Inflammatory macrophage treated with lipopolysaccharide for 1 hour (primary cell): ENCODE measurements around the gene ENAM.
"Not testable (repeated sequence)": the region's sequence is repeated elsewhere in the genome, so short reads cannot be mapped to it uniquely, and the experiment has no call there.

Experiments
- DNase-seq, 2 donors: peaks; one replicate each; pipeline ENCODE4 v3.0.0-alpha.2; 2020 to 2022

Gene ENAM

DNA sequence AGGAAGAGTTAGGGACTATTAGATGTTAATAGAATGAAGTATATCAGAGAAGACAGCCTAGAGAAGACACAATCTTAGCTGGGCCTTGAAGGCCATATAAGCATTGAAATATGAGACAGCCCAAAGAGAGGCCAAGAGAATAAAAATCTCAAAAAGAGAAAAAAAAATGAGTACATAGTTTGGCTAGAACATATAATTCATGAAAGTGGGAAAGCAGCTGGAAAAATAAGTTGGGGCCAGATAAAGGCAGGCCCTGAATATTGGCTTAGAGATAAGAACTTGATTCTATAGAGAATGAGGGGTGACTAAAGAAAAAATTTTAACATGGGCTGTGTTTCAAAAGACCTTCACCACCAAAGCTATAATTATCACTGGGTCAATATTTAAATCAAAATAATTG, 52.4 kb downstream of the ENAM start:
- DNase-seq, result no peak

- no peak for DNase-seq
These were observed 53.2 kb downstream of the ENAM start for GRCh38 chr4:70681704-70682103.

DNA sequence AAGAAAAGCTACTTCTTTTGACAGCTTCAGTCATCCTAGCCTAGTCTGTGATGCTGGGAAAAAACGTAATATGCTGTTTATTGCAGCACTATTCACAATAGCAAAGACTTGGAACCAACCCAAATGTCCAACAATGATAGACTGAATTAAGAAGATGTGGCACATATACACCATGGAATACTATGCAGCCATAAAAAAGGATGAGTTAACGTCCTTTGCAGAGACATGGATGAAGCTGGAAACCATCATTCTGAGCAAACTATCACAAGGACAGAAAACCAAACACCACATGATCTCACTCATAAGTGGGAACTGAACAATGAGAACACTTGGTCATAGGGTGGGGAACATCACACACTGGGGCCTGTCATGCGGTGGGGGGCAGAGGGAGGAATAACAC, 53.6 kb downstream of the ENAM start:
- not testable (repeated sequence) for DNase-seq

GRCh38 chr4:70687392-70687791, 58.8 kb downstream of the ENAM start:
- peak in 1 of 2 donors; percentile 32 for DNase-seq

DNA sequence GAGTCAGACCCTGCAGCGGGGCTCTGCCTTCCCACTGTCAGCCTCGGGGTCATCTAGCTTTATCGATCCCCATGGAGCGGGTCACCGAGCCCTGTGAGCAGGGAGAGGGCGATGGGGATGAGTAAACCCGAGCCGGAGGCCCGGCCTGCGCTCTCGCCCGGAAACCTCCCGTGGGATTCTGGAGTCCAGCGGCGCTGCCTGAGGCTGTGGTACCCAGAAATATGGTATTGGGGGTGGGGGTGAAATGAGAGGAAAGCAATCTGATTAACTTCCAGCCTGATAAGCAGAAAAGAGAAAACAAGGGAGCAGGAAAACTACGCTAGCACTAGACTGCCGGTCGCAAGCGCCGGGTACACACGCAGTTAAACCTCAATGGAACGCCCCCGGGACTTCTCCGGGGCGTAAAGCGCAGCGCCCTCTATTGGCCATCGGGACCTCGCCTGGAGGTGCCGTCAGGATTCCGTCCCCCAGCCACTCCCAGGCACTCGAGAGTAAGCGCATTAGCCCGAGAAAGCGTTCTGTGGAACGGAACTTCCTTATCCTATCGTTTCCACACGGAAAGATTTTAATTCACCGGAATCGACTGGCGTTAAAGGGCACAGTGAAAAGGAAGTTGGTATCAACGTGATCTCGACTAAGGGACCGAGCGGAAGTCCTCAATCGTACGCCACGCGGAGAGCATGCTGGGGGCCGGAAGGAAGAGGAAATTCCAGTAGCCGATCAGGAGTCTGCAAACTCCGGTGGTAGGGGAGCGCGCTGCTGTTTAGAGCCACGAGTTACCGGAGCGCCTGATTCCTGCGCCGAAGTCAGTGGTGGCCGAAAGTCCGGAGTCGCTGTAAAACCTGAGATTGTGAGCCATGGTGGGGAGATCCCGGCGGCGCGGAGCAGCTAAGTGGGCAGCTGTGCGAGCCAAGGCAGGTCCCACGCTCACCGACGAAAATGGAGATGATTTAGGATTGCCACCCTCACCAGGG, 59.6 kb downstream of the ENAM start, which contains the start of gene UTP3:
Gene UTP3, plus strand, starts transcription at position 712 of the 974 bp plus-strand sequence. Its CDS starts 146 bp downstream, at position 858.
- peak; percentile 98 to 99 for DNase-seq

- DNase-seq, result no peak
These were observed 60.3 kb downstream of the ENAM start for GRCh38 chr4:70688795-70689231.

DNA sequence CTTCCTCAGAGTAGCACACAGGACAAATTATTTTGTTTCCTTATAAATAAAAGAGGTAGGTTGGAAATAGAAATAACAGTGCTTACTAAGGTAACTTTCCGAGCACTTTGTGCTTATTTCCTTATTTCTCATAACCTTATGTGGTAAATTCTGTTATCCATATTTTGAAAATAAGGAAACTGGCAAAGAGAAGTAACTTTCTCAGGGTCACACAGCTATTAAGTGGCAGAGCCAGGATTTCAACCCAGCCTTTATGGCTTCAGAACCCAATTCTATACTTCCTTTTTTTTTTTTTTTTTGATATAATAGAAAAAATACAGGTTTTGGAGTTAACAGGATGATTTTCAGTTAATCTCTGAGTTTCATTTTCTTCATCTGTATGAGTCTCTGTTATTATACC, 63.1 kb downstream of the ENAM start:
- DNase-seq, result peak; percentile 67 to 78

DNA sequence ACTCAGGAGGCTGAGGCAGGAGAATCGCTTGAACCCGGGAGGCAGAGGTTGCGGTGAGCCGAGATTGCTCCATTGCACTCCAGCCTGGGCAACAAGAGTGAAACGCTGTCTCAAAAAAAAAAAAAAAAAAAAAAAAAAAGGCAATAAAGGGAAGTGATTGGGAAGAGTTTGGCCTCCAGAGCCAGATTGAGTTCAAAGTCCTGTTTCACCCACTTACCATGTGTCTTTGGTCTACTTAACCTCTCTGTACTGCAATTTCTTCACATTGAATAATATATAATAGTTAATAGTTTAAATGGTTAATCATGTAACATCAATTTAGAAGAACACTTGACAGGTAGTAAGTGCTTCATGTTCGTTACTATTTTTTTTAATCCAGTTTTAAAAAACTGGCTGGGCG, 66.1 kb downstream of the ENAM start:
- not testable (repeated sequence) for DNase-seq
